Keratinocyte (primary cell): ENCODE results near the gene GPX5. TPM values are rescaled to one million over a fixed set of nuclear protein-coding genes. Genes with fewer than 3 reads are reported as not detected.
"Not testable (repeated sequence)": the region's sequence is repeated elsewhere in the genome, so short reads cannot be mapped to it uniquely, and the experiment has no call there.

ENCODE experiments used
- DNase-seq: peaks from one replicate; pipeline ENCODE4 v3.0.0-alpha.2; 2011; ENCODE audit warnings: low read depth, missing footprints, low spot score
- FAIRE-seq: peaks from 2 replicates; lab custom pipeline; 2011; peaks lifted over from hg19 to GRCh38; lab: Jason Lieb, UNC
- H2AFZ ChIP-seq: 2 replicates; pipeline ENCODE4 v1.6.0; 2012; ENCODE audit warnings: low read length, control low read depth, inconsistent platforms; ENCODE audit not compliant: control insufficient read depth
- H3K27ac ChIP-seq: 2 replicates; pipeline ENCODE4 v1.5.1; 2011; ENCODE audit warnings: low read length; ENCODE audit not compliant: control insufficient read depth, insufficient read depth
- H3K27me3 ChIP-seq: 3 replicates; pipeline ENCODE4 v1.6.0; 2011; ENCODE audit warnings: low read length; ENCODE audit not compliant: control insufficient read depth, insufficient read depth; ENCODE audit errors: extremely low read depth
- H3K36me3 ChIP-seq, 2 experiments: 2 replicates in 1 of 2; 3 replicates in 1 of 2; pipeline ENCODE4 v1.5.1; 2011; ENCODE audit warnings: low read length in 2 of 2, mild to moderate bottlenecking in 1 of 2; ENCODE audit not compliant: control insufficient read depth in 2 of 2, insufficient read depth in 2 of 2; ENCODE audit errors: extremely low read depth in 1 of 2
- H3K4me1 ChIP-seq: 3 replicates; pipeline ENCODE4 v1.5.1; 2011; ENCODE audit warnings: low read length; ENCODE audit not compliant: control insufficient read depth, insufficient read depth; ENCODE audit errors: extremely low read depth
- H3K4me2 ChIP-seq: 3 replicates; pipeline ENCODE4 v1.6.0; 2011; ENCODE audit warnings: low read depth, low read length; ENCODE audit not compliant: control insufficient read depth, insufficient read depth; ENCODE audit errors: extremely low read depth
- H3K4me3 ChIP-seq, 3 experiments: fragments of 200-600 bp in 1 of 3; sonication (generic) in 1 of 3; 2 replicates in 2 of 3; 3 replicates in 1 of 3; pipeline ENCODE4 v1.5.1; 2011 to 2016; ENCODE audit warnings: low read length in 3 of 3, mild to moderate bottlenecking in 3 of 3, control low read depth in 2 of 3, inconsistent platforms in 1 of 3, low read depth in 1 of 3, mixed read lengths in 1 of 3, mixed run types in 1 of 3, moderate library complexity in 1 of 3; ENCODE audit not compliant: control insufficient read depth in 2 of 3, insufficient read depth in 2 of 3; ENCODE audit errors: extremely low read depth in 1 of 3
- H3K79me2 ChIP-seq: 2 replicates; pipeline ENCODE4 v1.6.0; 2012; ENCODE audit warnings: low read length; ENCODE audit not compliant: control insufficient read depth, insufficient read depth
- H3K9ac ChIP-seq: 3 replicates; pipeline ENCODE4 v1.6.0; 2011; ENCODE audit warnings: low read length; ENCODE audit not compliant: control insufficient read depth, insufficient read depth; ENCODE audit errors: extremely low read depth
- H3K9me1 ChIP-seq: 3 replicates; pipeline ENCODE4 v1.6.0; 2011; ENCODE audit warnings: low read length; ENCODE audit not compliant: control insufficient read depth, insufficient read depth; ENCODE audit errors: extremely low read depth
- H3K9me3 ChIP-seq: 2 replicates; pipeline ENCODE4 v1.5.1; 2012; ENCODE audit warnings: low read depth, low read length; ENCODE audit not compliant: control insufficient read depth
- H4K20me1 ChIP-seq: 3 replicates; pipeline ENCODE4 v1.6.0; 2011; ENCODE audit warnings: low read length; ENCODE audit not compliant: control insufficient read depth, insufficient read depth; ENCODE audit errors: extremely low read depth
- CTCF ChIP-seq, 3 experiments: IDR thresholded peaks in 1 of 3; conservative IDR thresholded peaks in 1 of 3; optimal IDR thresholded peaks in 1 of 3; 2 replicates in 2 of 3; 3 replicates in 1 of 3; pipeline versions ENCODE3 to v1.5.1; 2011; ENCODE audit warnings: low read length in 3 of 3, mild to moderate bottlenecking in 3 of 3, moderate library complexity in 2 of 3, control low read depth in 1 of 3, inconsistent platforms in 1 of 3; ENCODE audit not compliant: insufficient read depth in 2 of 3; ENCODE audit errors: extremely low read depth in 1 of 3
- EZH2 ChIP-seq: IDR thresholded peaks from one replicate; pipeline ENCODE4 v1.6.1; 2012; ENCODE audit warnings: inconsistent platforms, mild to moderate bottlenecking, low read length, moderate library complexity
- dilution Hi-C: fragments of 300-500 bp; cut with MboI; formaldehyde crosslinking; loops from one replicate; pipeline ENCODE4 v1.7.0; 2020; ENCODE audit warnings: low sequenced_read_pairs; ENCODE audit not compliant: extremely low pct_ligation_motif_present
- polyA plus RNA-seq, 5 experiments: library from polyadenylated mRNA; depleted of rRNA in 3 of 5; stranded (reverse) in 3 of 5; stranded (forward) in 1 of 5; unstranded in 1 of 5; fragments of >200 nt; gene quantifications; 1 replicate in 1 of 5; 2 replicates in 3 of 5; 3 replicates in 1 of 5; pipeline versions ENCODE4 v1.2.1 to v1.2.3, GENCODE V29; 2011 to 2012; ENCODE audit warnings: missing spikeins in 2 of 5, low read depth in 1 of 5, low replicate concordance in 1 of 5

Gene GPX5
- polyA plus RNA-seq, 1 donor (not counting 4 experiments of a cell fraction or from before 2014, with no cell fraction given) = not detected

GRCh38 chr6:28545955-28546354, 20.3 kb downstream of the GPX5 start:
- H3K27ac ChIP-seq = no peak overlapping the region
- H3K79me2 ChIP-seq = no peaks in the 10 kb centered on the region
- no peak overlapping the region for H3K9ac ChIP-seq
- peaks cover 17% of the 10 kb centered on the region for H3K4me1 ChIP-seq
- no peak overlapping the region for H2AFZ ChIP-seq
- DNase-seq = no peak
- no peak overlapping the region for H3K4me2 ChIP-seq
- no peaks in the 10 kb centered on the region for H3K36me3 ChIP-seq
- H3K9me1 ChIP-seq = no peaks in the 10 kb centered on the region
- dilution Hi-C loops = no loop called here
- no peak for FAIRE-seq
- H4K20me1 ChIP-seq = no peaks in the 10 kb centered on the region
- H3K4me3 ChIP-seq = no peak overlapping the region
- peaks cover 4% of the 10 kb centered on the region for H3K27me3 ChIP-seq
- H3K9me3 ChIP-seq = no peaks in the 10 kb centered on the region
- no peak for TF ChIP-seq EZH2
- no peak for TF ChIP-seq CTCF (optimal IDR thresholded peaks at IDR 0.05 in 1 of 3, IDR thresholded peaks at IDR 0.05 in 1 of 3, conservative IDR thresholded peaks at IDR 0.05 in 1 of 3; ENCODE audit: extremely low read depth in 1 of 3, insufficient read depth in 2 of 3, low read length in 3 of 3)

DNA sequence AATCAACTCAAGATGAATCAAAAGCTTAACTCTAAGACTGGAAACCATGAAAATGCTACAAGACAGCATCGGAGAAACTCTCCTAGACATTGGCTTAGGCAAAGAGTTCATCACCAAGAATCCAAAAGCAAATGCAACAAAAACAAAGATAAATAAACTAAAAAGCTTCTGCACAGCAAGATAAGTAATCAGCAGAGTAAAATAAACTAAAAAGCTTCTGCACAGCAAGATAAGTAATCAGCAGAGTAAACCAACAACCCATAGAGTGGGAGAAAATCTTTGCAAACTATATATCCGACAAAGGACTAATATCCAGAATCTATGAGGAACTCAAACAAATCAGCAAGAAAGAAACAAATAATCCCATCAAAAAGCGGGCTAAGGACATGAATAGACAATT, 21.3 kb downstream of the GPX5 start:
- DNase-seq, dilution Hi-C loops, H2AFZ ChIP-seq, H3K9ac ChIP-seq, H3K9me3 ChIP-seq, H3K4me3 ChIP-seq, H3K4me2 ChIP-seq, H3K79me2 ChIP-seq, H3K27me3 ChIP-seq, H4K20me1 ChIP-seq, H3K9me1 ChIP-seq, H3K27ac ChIP-seq, H3K36me3 ChIP-seq, FAIRE-seq: not testable (repeated sequence)
- H3K4me1 ChIP-seq = peaks cover 17% of the 10 kb centered on the region
